ENCODE data around the gene NECTIN1.

The NECTIN1 gene

GRCh38 chr11:119671051-119671450 is 57.9 kb downstream of the NECTIN1 start:
- no peak for DNase-seq

GRCh38 chr11:119669487-119669886 is 59.5 kb downstream of the NECTIN1 start:
- DNase-seq: no peak

GRCh38 chr11:119668676-119669075 is 60.3 kb downstream of the NECTIN1 start:
- no peak for DNase-seq

GRCh38 chr11:119666463-119667131 is 62.4 kb downstream of the NECTIN1 start:
- DNase-seq: peak; percentile 53

- DNase-seq: no peak
These were observed 62.9 kb downstream of the NECTIN1 start for GRCh38 chr11:119666061-119666460.

- DNase-seq: no peak
These were observed 64.1 kb downstream of the NECTIN1 start for GRCh38 chr11:119664701-119665420.

- no peak for DNase-seq
These were observed 64.9 kb downstream of the NECTIN1 start for GRCh38 chr11:119664063-119664572.

GRCh38 chr11:119663279-119663678 is 65.7 kb downstream of the NECTIN1 start:
- no peak for DNase-seq

- no peak for DNase-seq
These were observed 67.8 kb downstream of the NECTIN1 start for GRCh38 chr11:119661226-119661625.

GRCh38 chr11:119659971-119660723 is 68.9 kb downstream of the NECTIN1 start:
- DNase-seq: no peak

- DNase-seq: no peak
These were observed 75.9 kb downstream of the NECTIN1 start for GRCh38 chr11:119652907-119653659.

- DNase-seq: no peak
These were observed 77.0 kb downstream of the NECTIN1 start for GRCh38 chr11:119651802-119652584.

GRCh38 chr11:119650251-119650650 is 78.7 kb downstream of the NECTIN1 start:
- no peak for DNase-seq

- no peak for DNase-seq
These were observed 81.7 kb downstream of the NECTIN1 start for GRCh38 chr11:119647254-119647653.

GRCh38 chr11:119645018-119645417 is 84.0 kb downstream of the NECTIN1 start:
- no peak for DNase-seq

- no peak for DNase-seq
These were observed 84.5 kb downstream of the NECTIN1 start for GRCh38 chr11:119644502-119644901.

- DNase-seq: no peak
These were observed 85.1 kb downstream of the NECTIN1 start for GRCh38 chr11:119643876-119644225.

- DNase-seq: no peak
These were observed 85.7 kb downstream of the NECTIN1 start for GRCh38 chr11:119643212-119643875.

GRCh38 chr11:119641983-119642745 is 86.8 kb downstream of the NECTIN1 start:
- no peak for DNase-seq

GRCh38 chr11:119640541-119640940 is 88.5 kb downstream of the NECTIN1 start:
- DNase-seq: no peak

All from CD4-positive, alpha-beta T cell treated with Interferon gamma for 1 hour (primary cell).